Hepatocyte (in vitro differentiated cells): Measurements from ENCODE around the gene SLC25A48. TPM values are rescaled to one million over a fixed set of nuclear protein-coding genes. Genes with fewer than 3 reads are reported as not detected.

Source experiments
- DNase-seq: peaks from one replicate; pipeline ENCODE4 v3.0.0-alpha.2; 2016; ENCODE audit warnings: low spot score
- H2AFZ ChIP-seq: fragments of 200-600 bp; sonication (generic); 2 replicates; pipeline ENCODE4 v1.6.0; 2016; ENCODE audit warnings: antibody characterized with exemption, mild to moderate bottlenecking
- H3K27ac ChIP-seq: fragments of 200-600 bp; sonication (generic); 2 replicates; pipeline ENCODE4 v1.5.1; 2016; ENCODE audit warnings: mild to moderate bottlenecking
- H3K27me3 ChIP-seq: fragments of 200-600 bp; sonication (generic); 2 replicates; pipeline ENCODE4 v1.6.1; 2016
- H3K36me3 ChIP-seq: fragments of 200-600 bp; sonication (generic); replicated peaks from 2 replicates; pipeline ENCODE4 v1.5.1; 2016; ENCODE audit warnings: low read depth; ENCODE audit not compliant: insufficient read depth
- H3K4me1 ChIP-seq: fragments of 200-600 bp; sonication (generic); 2 replicates; pipeline ENCODE4 v1.5.1; 2016; ENCODE audit warnings: mild to moderate bottlenecking, moderate library complexity; ENCODE audit not compliant: insufficient read depth
- H3K4me2 ChIP-seq: fragments of 200-600 bp; sonication (generic); 2 replicates; pipeline ENCODE4 v1.6.0; 2016
- H3K4me3 ChIP-seq: fragments of 200-600 bp; sonication (generic); 2 replicates; pipeline ENCODE4 v1.5.1; 2016; ENCODE audit warnings: mild to moderate bottlenecking
- H3K79me2 ChIP-seq: fragments of 200-600 bp; sonication (generic); 2 replicates; pipeline ENCODE4 v1.6.0; 2017; ENCODE audit warnings: mild to moderate bottlenecking
- H3K9me2 ChIP-seq: fragments of 200-600 bp; sonication (generic); replicated peaks from 2 replicates; pipeline ENCODE4 v1.6.0; 2017; ENCODE audit warnings: mild to moderate bottlenecking; ENCODE audit not compliant: insufficient read depth
- H3K9me3 ChIP-seq: fragments of 200-600 bp; sonication (generic); 2 replicates; pipeline ENCODE4 v1.5.1; 2016; ENCODE audit warnings: low read depth, mild to moderate bottlenecking
- H4K20me1 ChIP-seq: fragments of 200-600 bp; sonication (generic); 2 replicates; pipeline ENCODE4 v1.6.0; 2016; ENCODE audit warnings: mild to moderate bottlenecking; ENCODE audit not compliant: insufficient read depth, poor library complexity, severe bottlenecking
- CTCF ChIP-seq: fragments of 200-600 bp; sonication (generic); IDR thresholded peaks from 2 replicates; pipeline ENCODE4 v1.5.1; 2016; ENCODE audit warnings: antibody characterized with exemption, mild to moderate bottlenecking; ENCODE audit not compliant: poor library complexity
- EZH2 ChIP-seq: fragments of 200-600 bp; sonication (generic); IDR thresholded peaks from 2 replicates; pipeline ENCODE4 v1.6.1; 2016; ENCODE audit warnings: antibody characterized with exemption, mild to moderate bottlenecking, borderline replicate concordance
- EZH2phosphoT487 ChIP-seq: fragments of 200-600 bp; sonication (generic); IDR thresholded peaks from one replicate; pipeline ENCODE4 v1.6.1; 2018; ENCODE audit warnings: antibody characterized with exemption, mild to moderate bottlenecking, low read depth, moderate library complexity; ENCODE audit not compliant: unreplicated experiment, severe bottlenecking
- WGBS: methylation state at CpG from one replicate; pipeline ENCODE4 v1.1.6; 2016; ENCODE audit warnings: low lambda C conversion rate; ENCODE audit errors: missing lambda C conversion rate; 5-methylcytosine and 5-hydroxymethylcytosine counted together
- polyA plus RNA-seq: library from polyadenylated mRNA; unstranded; fragments of >200 nt; fragmentation: Nextera tagmentation; extraction: Ambion mirVana; gene quantifications from 2 replicates; pipeline ENCODE4 v1.2.1, GENCODE V29; 2016
- total RNA-seq: library from RNA; depleted of rRNA; stranded (reverse); fragments of >200 nt; gene quantifications from 2 replicates; pipeline ENCODE4 v1.2.3, GENCODE V29; 2014

The SLC25A48 gene
- total and polyA plus RNA-seq, 2 experiments from 2014 or later, result 0.79 to 1.0 TPM

- Histone ChIP-seq H3K9me2 (no peaks in the 10 kb centered on the region), H3K9me3 (no peaks in the 10 kb centered on the region), H4K20me1 (no peaks in the 10 kb centered on the region), H3K36me3 (no peaks in the 10 kb centered on the region), H3K27me3 (peaks cover 2% of the 10 kb centered on the region), H2AFZ (no peak overlapping the region), H3K4me2 (no peak overlapping the region), H3K4me3 (no peak overlapping the region), H3K27ac (no peak overlapping the region), H3K79me2 (no peaks in the 10 kb centered on the region), H3K4me1 (peaks cover 7% of the 10 kb centered on the region)
- DNase-seq, result no peak
- WGBS, result 65% methylated on average over 3 of the region's 3 CpGs
- no peak for TF ChIP-seq EZH2
- TF ChIP-seq CTCF, result no peak
- no peak for TF ChIP-seq EZH2phosphoT487
These were observed 45.8 kb downstream of the SLC25A48 start for GRCh38 chr5:135880278-135880677.

- no peaks in the 10 kb centered on the region for H3K9me2 ChIP-seq
- 73% methylated on average over 7 of the region's 7 CpGs for WGBS
- no peaks in the 10 kb centered on the region for H3K9me3 ChIP-seq
- H3K4me3 ChIP-seq, result no peak overlapping the region
- TF ChIP-seq EZH2phosphoT487, result no peak
- TF ChIP-seq EZH2, result no peak
- TF ChIP-seq CTCF, result no peak
- H3K79me2 ChIP-seq, result no peaks in the 10 kb centered on the region
- peaks cover 7% of the 10 kb centered on the region for H3K4me1 ChIP-seq
- H3K27me3 ChIP-seq, result peaks cover 7% of the 10 kb centered on the region
- no peak for DNase-seq
- no peaks in the 10 kb centered on the region for H4K20me1 ChIP-seq
- H3K36me3 ChIP-seq, result no peaks in the 10 kb centered on the region
- no peak overlapping the region for H2AFZ ChIP-seq
- H3K4me2 ChIP-seq, result no peak overlapping the region
- H3K27ac ChIP-seq, result no peak overlapping the region
These were observed 46.3 kb downstream of the SLC25A48 start for GRCh38 chr5:135880801-135881200.

GRCh38 chr5:135881244-135881643, 46.8 kb downstream of the SLC25A48 start:
- H3K4me2 ChIP-seq, result no peak overlapping the region
- no peak overlapping the region for H3K27ac ChIP-seq
- no peak overlapping the region for H2AFZ ChIP-seq
- peaks cover 7% of the 10 kb centered on the region for H3K4me1 ChIP-seq
- H3K9me3 ChIP-seq, result no peaks in the 10 kb centered on the region
- H3K9me2 ChIP-seq, result no peaks in the 10 kb centered on the region
- WGBS, result 55% methylated on average over 4 of the region's 4 CpGs
- no peak for DNase-seq
- no peaks in the 10 kb centered on the region for H4K20me1 ChIP-seq
- TF ChIP-seq CTCF, result no peak
- TF ChIP-seq EZH2phosphoT487, result no peak
- no peak for TF ChIP-seq EZH2
- no peak overlapping the region for H3K4me3 ChIP-seq
- no peaks in the 10 kb centered on the region for H3K79me2 ChIP-seq
- peaks cover 9% of the 10 kb centered on the region for H3K27me3 ChIP-seq
- H3K36me3 ChIP-seq, result no peaks in the 10 kb centered on the region

GRCh38 chr5:135881819-135882218, 47.4 kb downstream of the SLC25A48 start:
- no peak overlapping the region for H2AFZ ChIP-seq

More at GRCh38 chr5:135881819-135882218, 47.4 kb downstream of the SLC25A48 start:
- Histone ChIP-seq H4K20me1 (no peaks in the 10 kb centered on the region), H3K4me3 (no peak overlapping the region), H3K4me1 (peaks cover 7% of the 10 kb centered on the region), H3K79me2 (no peaks in the 10 kb centered on the region), H3K27ac (no peak overlapping the region), H3K9me2 (no peaks in the 10 kb centered on the region), H3K4me2 (no peak overlapping the region), H3K27me3 (peaks cover 9% of the 10 kb centered on the region), H3K9me3 (no peaks in the 10 kb centered on the region), H3K36me3 (no peaks in the 10 kb centered on the region)
- DNase-seq, result no peak
- TF ChIP-seq EZH2phosphoT487 (no peak), CTCF (no peak), EZH2 (no peak)
- WGBS, result 76% methylated on average over 3 of the region's 3 CpGs
